Ectodermal cell (in vitro differentiated cells): ENCODE results near the gene CADPS.

Experiments
- H3K27ac ChIP-seq: 2 replicates; pipeline ENCODE4 v1.7.0; 2013; ENCODE audit warnings: mild to moderate bottlenecking, low read depth, low read length; ENCODE audit not compliant: insufficient read depth, poor library complexity, severe bottlenecking
- H3K27me3 ChIP-seq: 2 replicates; pipeline ENCODE4 v1.7.0; 2013; ENCODE audit warnings: mild to moderate bottlenecking, low read length; ENCODE audit not compliant: insufficient read depth, control insufficient read depth, poor library complexity, severe bottlenecking
- H3K36me3 ChIP-seq: one replicate; pipeline ENCODE4 v1.7.0; 2013; ENCODE audit warnings: low read length; ENCODE audit not compliant: control insufficient read depth, insufficient read depth
- H3K4me1 ChIP-seq: one replicate; pipeline ENCODE4 v1.7.0; 2013; ENCODE audit warnings: low read length; ENCODE audit not compliant: control insufficient read depth, insufficient read depth
- H3K4me3 ChIP-seq: 2 replicates; pipeline ENCODE4 v1.7.0; 2013; ENCODE audit warnings: low read depth, low read length, control low read depth; ENCODE audit not compliant: insufficient read depth
- H3K9me3 ChIP-seq: 2 replicates; pipeline ENCODE4 v1.7.0; 2013; ENCODE audit warnings: mild to moderate bottlenecking, low read length, moderate library complexity; ENCODE audit not compliant: control insufficient read depth
- WGBS, 2 experiments: methylation state at CpG; one replicate each; pipeline ENCODE4 v1.1.7; 2013; ENCODE audit warnings: missing lambda C conversion rate in 2 of 2; 5-methylcytosine and 5-hydroxymethylcytosine counted together

CADPS gene

GRCh38 chr3:62439176-62439813, 435.9 kb downstream of the CADPS start:
- H3K27me3 ChIP-seq, result peaks cover 9% of the 10 kb centered on the region
- 33 to 45% methylated on average over 4 to 5 of the region's 5 CpGs for WGBS, 2 experiments
- H3K4me3 ChIP-seq, result no peak overlapping the region
- H3K9me3 ChIP-seq, result no peaks in the 10 kb centered on the region
- H3K4me1 ChIP-seq, result no peaks in the 10 kb centered on the region
- no peak overlapping the region for H3K27ac ChIP-seq
- no peaks in the 10 kb centered on the region for H3K36me3 ChIP-seq

- Histone ChIP-seq H3K4me1 (no peaks in the 10 kb centered on the region), H3K4me3 (no peak overlapping the region), H3K27me3 (peaks cover 14% of the 10 kb centered on the region), H3K9me3 (no peaks in the 10 kb centered on the region), H3K36me3 (no peaks in the 10 kb centered on the region), H3K27ac (no peak overlapping the region)
- WGBS, 2 experiments, result 84 to 88% methylated on average over 7 of the region's 7 CpGs
These were observed 438.4 kb downstream of the CADPS start for GRCh38 chr3:62436785-62437184.

GRCh38 chr3:62433396-62433795, 441.8 kb downstream of the CADPS start:
- Histone ChIP-seq H3K4me3 (no peak overlapping the region), H3K9me3 (no peaks in the 10 kb centered on the region), H3K27ac (no peak overlapping the region), H3K36me3 (no peaks in the 10 kb centered on the region), H3K27me3 (peaks cover 19% of the 10 kb centered on the region), H3K4me1 (no peaks in the 10 kb centered on the region)
- 91 to 93% methylated on average over 8 of the region's 8 CpGs for WGBS, 2 experiments

GRCh38 chr3:62421207-62421606, 454.0 kb downstream of the CADPS start:
- H3K36me3 ChIP-seq, result no peaks in the 10 kb centered on the region
- WGBS, 2 experiments, result 78 to 83% methylated on average over 10 of the region's 10 CpGs
- H3K9me3 ChIP-seq, result no peaks in the 10 kb centered on the region
- peaks cover 9% of the 10 kb centered on the region for H3K4me1 ChIP-seq
- no peak overlapping the region for H3K4me3 ChIP-seq
- H3K27me3 ChIP-seq, result peaks cover 79% of the 10 kb centered on the region
- H3K27ac ChIP-seq, result no peak overlapping the region

GRCh38 chr3:62416144-62416543, 459.1 kb downstream of the CADPS start:
- peak overlapping the region; percentile 81 for H3K27ac ChIP-seq
- H3K27me3 ChIP-seq, result peaks cover 86% of the 10 kb centered on the region
- H3K4me3 ChIP-seq, result no peak overlapping the region
- whole genome bisulfite sequencing, 2 experiments, result 33 to 57% methylated on average over 2 to 3 of the region's 3 CpGs
- H3K36me3 ChIP-seq, result no peaks in the 10 kb centered on the region
- no peaks in the 10 kb centered on the region for H3K9me3 ChIP-seq
- peaks cover 30% of the 10 kb centered on the region for H3K4me1 ChIP-seq

DNA sequence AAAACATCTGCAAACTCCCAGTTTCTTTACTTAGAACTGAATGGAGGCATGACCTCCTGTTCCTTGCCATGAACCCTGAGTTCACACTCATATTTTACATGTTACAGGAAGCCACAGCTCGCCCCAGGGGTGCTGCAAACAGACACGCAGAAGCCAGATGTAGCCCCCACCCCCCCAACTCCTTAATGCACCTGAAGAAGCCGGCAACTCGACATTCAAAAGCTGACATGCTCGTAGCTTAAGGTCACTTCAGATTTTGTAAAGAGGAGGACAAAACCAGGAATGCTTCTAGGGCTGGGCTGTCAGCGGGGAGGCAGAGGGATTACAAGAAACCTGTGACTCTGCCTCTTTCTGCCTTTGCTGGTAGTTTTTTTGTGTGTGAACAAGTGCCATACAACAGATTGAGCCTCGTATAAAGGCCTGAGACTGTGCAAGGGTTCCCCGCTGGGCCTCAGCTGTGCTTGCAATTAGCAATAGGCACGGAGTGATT, 459.9 kb downstream of the CADPS start:
- H3K9me3 ChIP-seq, result no peaks in the 10 kb centered on the region
- H3K4me1 ChIP-seq, result peaks cover 26% of the 10 kb centered on the region
- H3K36me3 ChIP-seq, result no peaks in the 10 kb centered on the region
- peak overlapping the region; percentile 81 for H3K27ac ChIP-seq
- peaks cover 86% of the 10 kb centered on the region for H3K27me3 ChIP-seq
- H3K4me3 ChIP-seq, result no peak overlapping the region
- WGBS, 2 experiments, result 0% methylated on average over 9 of the region's 9 CpGs

- Histone ChIP-seq H3K9me3 (no peaks in the 10 kb centered on the region), H3K27me3 (peaks cover 86% of the 10 kb centered on the region), H3K36me3 (no peaks in the 10 kb centered on the region), H3K4me1 (peaks cover 26% of the 10 kb centered on the region), H3K4me3 (peak overlapping the region; percentile 8), H3K27ac (peak overlapping the region; percentile 81)
- 1% methylated on average over 8 to 11 of the region's 11 CpGs for WGBS, 2 experiments
These were observed 460.4 kb downstream of the CADPS start for GRCh38 chr3:62414786-62415185.

- Histone ChIP-seq H3K4me3 (no peak overlapping the region), H3K27me3 (peaks cover 86% of the 10 kb centered on the region), H3K9me3 (no peaks in the 10 kb centered on the region)
These were observed 461.5 kb downstream of the CADPS start for GRCh38 chr3:62413687-62414086.

DNA sequence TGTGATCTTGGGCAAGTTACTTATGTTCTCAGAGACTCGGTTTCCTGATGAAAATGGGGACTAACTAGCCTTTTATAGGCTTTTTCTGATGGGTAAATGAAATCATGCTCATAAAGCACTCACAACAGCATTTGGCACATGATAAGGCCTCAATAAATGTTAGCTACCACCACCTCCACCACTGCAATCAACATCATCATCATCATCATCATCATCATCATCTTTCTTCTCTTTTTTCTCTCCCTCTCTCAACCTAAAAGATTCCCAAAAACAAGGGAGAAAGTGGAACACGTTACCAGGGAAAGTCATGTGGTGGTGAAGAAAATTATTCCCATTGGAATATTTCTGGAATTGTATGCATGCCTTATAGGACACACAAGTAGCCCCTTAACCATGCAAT, 468.3 kb downstream of the CADPS start:
- H3K27ac ChIP-seq, result no peak overlapping the region
- H3K4me1 ChIP-seq, result peaks cover 9% of the 10 kb centered on the region
- H3K36me3 ChIP-seq, result no peaks in the 10 kb centered on the region
- no peaks in the 10 kb centered on the region for H3K9me3 ChIP-seq
- no peak overlapping the region for H3K4me3 ChIP-seq
- H3K27me3 ChIP-seq, result peaks cover 60% of the 10 kb centered on the region
- WGBS, 2 experiments, result 92 to 100% methylated on average over 2 of the region's 2 CpGs

More at GRCh38 chr3:62413687-62414086, 461.5 kb downstream of the CADPS start:
- 77 to 92% methylated on average over 1 of the region's 2 CpGs for WGBS, 2 experiments
- no peaks in the 10 kb centered on the region for H3K36me3 ChIP-seq
- H3K4me1 ChIP-seq, result peaks cover 26% of the 10 kb centered on the region
- no peak overlapping the region for H3K27ac ChIP-seq

DNA sequence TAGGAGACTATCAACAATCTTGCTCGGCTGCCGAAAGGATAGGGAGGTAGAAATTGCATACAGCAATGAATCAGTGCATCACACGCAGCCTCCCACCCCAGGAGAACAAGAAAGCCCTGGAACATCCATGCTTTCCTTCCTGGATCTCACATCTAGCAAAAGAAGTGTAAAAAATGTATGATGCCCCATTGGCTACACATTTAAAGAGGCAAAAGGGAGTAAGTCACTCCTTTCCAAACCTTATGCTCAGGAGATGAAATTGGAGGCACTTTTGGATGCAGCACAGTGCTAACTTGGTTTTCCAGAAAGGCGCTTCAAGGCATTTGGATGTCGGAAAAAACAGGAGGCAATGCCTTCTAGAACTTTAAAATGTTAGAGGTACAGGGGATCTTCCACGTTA, 469.6 kb downstream of the CADPS start:
- H3K27me3 ChIP-seq, result peaks cover 46% of the 10 kb centered on the region
- H3K36me3 ChIP-seq, result no peaks in the 10 kb centered on the region
- no peak overlapping the region for H3K4me3 ChIP-seq
- no peak overlapping the region for H3K27ac ChIP-seq
- WGBS, 2 experiments, result 92 to 94% methylated on average over 6 of the region's 6 CpGs
- peaks cover 5% of the 10 kb centered on the region for H3K4me1 ChIP-seq
- H3K9me3 ChIP-seq, result no peaks in the 10 kb centered on the region
